HG02763 (cell line): ENCODE data around the gene CT45A2.
"Not testable (repeated sequence)": the region's sequence is repeated elsewhere in the genome, so short reads cannot be mapped to it uniquely, and the experiment has no call there.

ENCODE experiments used
- ATAC-seq: cut with Tn5 transposase; IDR thresholded peaks from one replicate; pipeline ENCODE4 v1.9.1; 2021; ENCODE audit warnings: mild to moderate bottlenecking, moderate library complexity; ENCODE audit not compliant: unreplicated experiment

CT45A2 gene

DNA sequence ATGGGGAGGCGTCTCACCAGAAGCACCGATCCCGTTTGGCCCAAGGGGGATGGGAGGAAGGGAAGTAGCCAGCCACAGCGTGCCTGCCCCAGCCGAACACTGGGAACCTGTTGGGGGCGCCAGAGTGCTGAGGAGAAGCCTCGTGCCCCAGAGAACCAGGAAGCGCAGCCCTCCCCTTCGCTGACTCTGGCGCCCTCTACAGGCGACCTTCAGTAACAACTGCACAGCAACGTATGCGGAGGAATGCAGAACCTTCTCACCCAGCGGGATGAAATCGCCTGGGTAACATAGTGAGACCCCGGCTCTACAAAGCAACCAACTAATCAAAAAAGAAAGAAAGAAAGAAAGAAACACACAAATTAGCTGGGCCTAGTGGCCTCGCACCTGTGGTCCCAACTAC lies at the start of gene CT45A2:
Gene CT45A2, minus strand, starts transcription at position 101 of the 400 bp plus-strand sequence. CDS start 3,747 bp downstream, outside the sequence.
- ATAC-seq: not testable (repeated sequence)

- ATAC-seq: not testable (repeated sequence)
These were observed 34.6 kb upstream of the CT45A2 start, which contains the start of gene CT45A8 for GRCh38 chrX:135854438-135854837. Gene CT45A8 (minus strand): TSS chrX:135854538. CDS start chrX:135850783, 3,755 bp downstream.

GRCh38 chrX:135837180-135837579 lies 17.4 kb upstream of the CT45A2 start, which contains the start of gene CT45A7:
Gene CT45A7 (minus strand): TSS chrX:135837280. CDS start chrX:135833533, 3,747 bp downstream.
- ATAC-seq: not testable (repeated sequence)

GRCh38 chrX:135802687-135803086 lies 17.1 kb downstream of the CT45A2 start, which contains the start of gene CT45A6:
Gene CT45A6 (minus strand): TSS chrX:135802787. CDS start chrX:135798993, 3,794 bp downstream.
- not testable (repeated sequence) for ATAC-seq

DNA sequence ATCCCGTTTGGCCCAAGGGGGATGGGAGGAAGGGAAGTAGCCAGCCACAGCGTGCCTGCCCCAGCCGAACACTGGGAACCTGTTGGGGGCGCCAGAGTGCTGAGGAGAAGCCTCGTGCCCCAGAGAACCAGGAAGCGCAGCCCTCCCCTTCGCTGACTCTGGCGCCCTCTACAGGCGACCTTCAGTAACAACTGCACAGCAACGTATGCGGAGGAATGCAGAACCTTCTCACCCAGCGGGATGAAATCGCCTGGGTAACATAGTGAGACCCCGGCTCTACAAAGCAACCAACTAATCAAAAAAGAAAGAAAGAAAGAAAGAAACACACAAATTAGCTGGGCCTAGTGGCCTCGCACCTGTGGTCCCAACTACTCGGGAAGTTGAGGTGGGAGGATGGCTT lies 34.4 kb downstream of the CT45A2 start, which contains the start of gene CT45A5:
Gene CT45A5, minus strand, starts transcription at position 101 of the 400 bp plus-strand sequence. CDS start 3,774 bp downstream, outside the sequence.
- not testable (repeated sequence) for ATAC-seq

DNA sequence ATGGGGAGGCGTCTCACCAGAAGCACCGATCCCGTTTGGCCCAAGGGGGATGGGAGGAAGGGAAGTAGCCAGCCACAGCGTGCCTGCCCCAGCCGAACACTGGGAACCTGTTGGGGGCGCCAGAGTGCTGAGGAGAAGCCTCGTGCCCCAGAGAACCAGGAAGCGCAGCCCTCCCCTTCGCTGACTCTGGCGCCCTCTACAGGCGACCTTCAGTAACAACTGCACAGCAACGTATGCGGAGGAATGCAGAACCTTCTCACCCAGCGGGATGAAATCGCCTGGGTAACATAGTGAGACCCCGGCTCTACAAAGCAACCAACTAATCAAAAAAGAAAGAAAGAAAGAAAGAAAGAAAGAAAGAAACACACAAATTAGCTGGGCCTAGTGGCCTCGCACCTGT lies 51.7 kb downstream of the CT45A2 start, which contains the start of gene CT45A3:
Gene CT45A3, minus strand, starts transcription at position 101 of the 400 bp plus-strand sequence. CDS start 3,747 bp downstream, outside the sequence.
- not testable (repeated sequence) for ATAC-seq
